HG02678 (cell line): ENCODE results near the gene LRRC26.

Experiments
- ATAC-seq: cut with Tn5 transposase; IDR thresholded peaks from one replicate; pipeline ENCODE4 v1.9.1; 2021; ENCODE audit warnings: mild to moderate bottlenecking, moderate library complexity; ENCODE audit not compliant: unreplicated experiment

The LRRC26 gene

DNA sequence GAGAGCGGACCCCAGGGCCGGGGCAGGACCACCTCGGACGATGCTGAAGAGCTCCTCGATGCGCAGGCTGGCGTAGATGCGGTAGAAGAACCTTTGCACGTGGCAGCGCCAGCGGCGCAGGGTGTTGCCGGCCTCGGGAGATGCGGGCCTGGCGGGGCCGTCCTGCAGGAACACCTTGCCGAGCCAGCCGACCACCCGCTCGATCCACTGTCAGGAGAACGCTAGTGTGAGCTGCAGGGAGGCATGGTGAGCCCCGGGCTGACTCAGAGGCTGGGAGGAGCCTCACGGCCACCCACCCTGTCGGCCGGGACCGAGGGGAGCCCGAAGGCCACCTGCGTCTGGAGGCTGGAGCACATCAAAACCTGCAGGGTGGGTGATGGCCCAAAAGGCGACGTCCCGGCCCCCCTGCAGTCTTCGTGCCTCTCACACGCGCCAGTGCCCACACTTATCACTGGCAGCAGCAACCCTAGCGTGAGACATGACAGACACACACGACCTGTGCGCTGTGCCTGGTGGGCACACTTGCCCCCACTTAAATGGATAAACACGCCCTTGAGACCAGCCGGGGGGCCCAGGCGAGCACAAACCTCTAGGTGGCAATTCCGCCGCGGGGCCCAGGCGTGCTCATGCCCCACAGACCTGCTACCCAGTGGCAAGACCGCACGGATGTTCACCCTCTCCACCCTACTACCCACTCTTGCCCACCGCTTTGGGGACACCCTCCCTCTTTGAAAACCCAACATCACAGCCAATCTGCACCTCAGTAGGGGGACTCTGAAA is 15.2 kb upstream of the LRRC26 start:
- no peak for ATAC-seq

DNA sequence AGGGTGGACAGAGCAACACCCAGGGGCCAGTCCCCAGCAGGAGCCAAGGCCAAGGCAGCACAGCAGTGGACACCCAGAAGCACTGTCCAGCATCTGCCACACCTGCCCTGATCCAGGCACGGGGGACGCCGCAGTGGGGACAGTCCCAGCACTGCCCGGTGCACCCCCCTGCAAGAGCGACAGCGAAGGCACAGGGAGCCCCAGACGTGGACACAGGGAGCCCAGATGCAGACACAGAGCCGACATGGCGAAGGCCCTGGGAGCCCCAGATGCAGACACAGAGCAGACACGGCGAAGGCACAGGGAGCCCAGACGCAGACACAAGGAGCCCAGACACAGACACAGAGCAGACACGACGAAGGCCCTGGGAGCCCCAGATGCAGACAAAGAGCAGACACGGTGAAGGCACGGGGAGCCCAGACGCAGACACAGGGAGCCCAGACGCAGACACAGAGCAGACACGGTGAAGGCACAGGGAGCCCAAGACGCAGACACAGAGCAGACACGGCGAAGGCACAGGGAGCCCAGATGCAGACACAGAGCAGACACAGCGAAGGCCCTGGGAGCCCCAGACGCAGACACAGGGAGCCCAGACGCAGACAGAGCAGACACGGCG is 14.2 kb upstream of the LRRC26 start:
- ATAC-seq = no peak

DNA sequence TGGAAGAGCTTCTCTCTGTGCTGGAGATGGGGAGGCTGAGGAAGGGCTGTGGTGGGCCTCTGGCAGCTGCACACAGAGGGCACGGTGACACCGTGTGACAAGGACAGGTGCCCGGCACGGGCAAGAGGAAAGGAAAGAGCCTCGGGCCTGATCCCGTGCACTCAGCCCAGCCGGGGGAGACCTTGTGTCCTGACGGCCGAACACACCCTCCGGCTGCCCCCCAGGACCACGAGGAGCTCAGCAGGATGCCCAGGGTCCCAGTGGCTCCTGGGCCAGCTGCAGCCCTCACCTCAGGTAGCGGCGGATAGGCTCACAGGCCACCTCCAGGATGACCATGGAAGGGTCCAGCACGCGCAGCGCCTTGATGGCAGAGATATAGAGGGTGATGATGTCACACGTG is 13.0 kb upstream of the LRRC26 start:
- ATAC-seq = no peak

DNA sequence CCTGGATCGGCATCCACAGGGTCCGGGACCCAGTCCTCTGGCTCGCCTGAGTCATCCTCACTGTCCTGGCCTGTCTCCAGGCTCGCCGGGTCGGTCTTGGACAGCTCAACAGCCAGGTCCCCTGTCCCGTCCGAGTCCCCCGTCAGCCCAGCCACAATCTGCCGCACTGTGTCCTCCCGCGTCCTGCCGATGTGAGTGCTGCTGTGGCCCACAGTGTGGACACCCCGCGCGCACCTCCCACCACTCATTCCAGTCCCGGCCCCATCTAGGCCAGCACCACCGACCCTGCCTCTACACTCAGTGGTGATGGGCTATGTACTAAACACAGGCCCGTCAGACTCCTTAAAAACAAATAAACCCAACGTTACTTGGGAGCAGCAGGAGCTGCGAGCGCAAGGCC is 11.8 kb upstream of the LRRC26 start:
- ATAC-seq = no peak

DNA sequence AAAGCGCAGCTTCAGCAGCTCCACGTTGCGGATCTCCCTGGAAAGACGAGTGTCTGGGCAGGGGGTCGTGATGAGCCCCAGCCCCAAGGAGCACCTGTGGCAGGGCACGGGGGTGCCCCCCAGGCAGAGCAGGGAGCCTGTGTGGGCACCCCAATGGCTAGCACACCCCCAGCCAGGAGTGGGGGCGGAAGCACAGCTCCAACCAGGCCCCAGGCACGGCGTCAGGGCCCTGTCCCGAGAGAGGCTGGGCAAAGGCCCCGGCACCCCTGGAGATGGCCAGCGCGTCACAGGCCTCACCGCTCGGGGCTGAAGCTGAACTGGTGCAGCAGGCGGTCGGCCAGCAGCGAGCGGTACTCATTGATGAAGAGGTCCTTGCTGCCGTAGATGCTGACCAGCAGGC is 10.6 kb upstream of the LRRC26 start:
- ATAC-seq = no peak

DNA sequence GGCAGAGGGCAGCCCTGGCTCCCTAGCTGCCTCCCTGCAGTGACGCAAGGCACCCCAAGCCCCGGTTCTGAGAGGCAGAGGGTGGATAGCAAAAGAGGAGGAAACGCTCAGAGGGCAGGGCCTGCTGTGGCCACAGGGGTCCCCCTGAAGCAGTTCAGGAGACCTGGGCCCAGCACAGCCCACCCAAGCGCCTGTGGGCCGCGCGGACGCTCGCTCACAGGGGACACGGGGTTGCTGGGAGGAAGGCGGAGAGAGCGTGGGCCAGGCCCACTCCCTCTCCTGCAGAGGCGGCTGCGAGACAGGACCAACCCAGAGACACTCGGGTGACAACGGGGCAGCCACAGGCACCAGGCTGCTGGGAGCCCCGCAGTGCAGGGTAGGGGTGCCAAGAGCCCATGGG is 9.9 kb upstream of the LRRC26 start:
- ATAC-seq = no peak

DNA sequence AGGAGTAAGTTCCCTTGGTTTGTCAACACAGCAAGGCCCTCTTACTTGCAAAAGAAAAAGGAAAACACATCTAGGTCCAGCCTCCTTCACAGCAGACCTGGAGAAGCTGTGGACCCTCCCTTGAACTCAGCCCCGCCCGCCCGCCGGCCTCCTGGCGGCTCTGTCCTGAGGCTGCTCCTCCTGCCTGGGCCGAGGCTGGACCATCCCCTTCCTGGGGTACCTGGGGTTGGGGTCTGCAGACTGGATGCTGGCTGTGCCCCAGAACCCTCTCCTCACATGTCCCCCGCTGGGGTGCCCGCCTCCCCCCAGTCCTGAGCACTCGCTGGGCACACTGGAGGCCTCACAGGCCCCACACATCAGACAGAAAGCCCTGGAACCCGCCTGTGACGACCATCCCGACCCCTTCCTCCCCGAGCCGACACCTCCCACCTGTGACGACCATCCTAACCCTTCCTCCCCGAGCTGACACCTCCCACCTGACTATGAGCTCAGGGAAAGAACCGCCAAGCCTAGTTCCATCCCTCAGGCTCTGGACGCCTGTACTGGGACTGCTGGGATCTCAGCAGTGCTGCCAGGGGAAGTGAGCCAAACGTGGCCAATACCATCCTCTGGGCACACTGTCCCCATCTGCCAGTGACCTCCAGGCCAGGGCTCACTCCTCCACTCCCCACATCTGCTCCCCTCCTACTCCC is 9.2 kb upstream of the LRRC26 start:
- no peak for ATAC-seq

- no peak for ATAC-seq
Measured at GRCh38 chr9:137178201-137178938, 8.5 kb upstream of the LRRC26 start.

- no peak for ATAC-seq
Measured at GRCh38 chr9:137176302-137177182, 6.7 kb upstream of the LRRC26 start.

DNA sequence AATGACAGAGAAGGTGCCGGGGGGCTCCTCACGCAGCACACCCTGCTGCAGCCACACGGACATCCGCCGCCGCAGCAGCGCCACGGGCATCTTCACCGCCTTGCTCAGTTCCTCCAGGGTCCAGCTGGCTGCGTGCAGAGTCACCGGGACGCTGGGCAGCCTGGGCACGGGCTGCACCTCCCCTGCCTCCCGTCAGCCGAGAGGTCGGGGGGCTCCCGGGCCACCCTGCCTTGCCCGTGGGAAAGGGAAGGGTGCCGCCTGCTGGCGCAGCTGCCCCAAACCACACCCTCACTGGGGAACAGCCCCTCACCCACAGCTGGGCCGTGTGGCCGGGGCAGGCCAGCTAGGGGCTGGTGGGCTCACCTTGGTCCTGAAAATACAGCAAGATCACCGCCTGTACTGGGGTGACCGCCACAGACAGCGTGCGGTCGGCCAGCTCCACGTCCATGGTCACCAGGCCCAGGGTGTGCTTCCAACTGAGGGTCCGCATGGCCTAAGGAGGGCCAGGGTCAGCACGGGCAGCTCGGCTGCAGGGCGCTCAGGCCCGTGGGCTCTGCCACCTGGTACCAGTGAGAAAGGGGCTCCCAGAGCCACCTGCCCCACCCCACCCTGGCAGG is 5.6 kb upstream of the LRRC26 start:
- no peak for ATAC-seq

DNA sequence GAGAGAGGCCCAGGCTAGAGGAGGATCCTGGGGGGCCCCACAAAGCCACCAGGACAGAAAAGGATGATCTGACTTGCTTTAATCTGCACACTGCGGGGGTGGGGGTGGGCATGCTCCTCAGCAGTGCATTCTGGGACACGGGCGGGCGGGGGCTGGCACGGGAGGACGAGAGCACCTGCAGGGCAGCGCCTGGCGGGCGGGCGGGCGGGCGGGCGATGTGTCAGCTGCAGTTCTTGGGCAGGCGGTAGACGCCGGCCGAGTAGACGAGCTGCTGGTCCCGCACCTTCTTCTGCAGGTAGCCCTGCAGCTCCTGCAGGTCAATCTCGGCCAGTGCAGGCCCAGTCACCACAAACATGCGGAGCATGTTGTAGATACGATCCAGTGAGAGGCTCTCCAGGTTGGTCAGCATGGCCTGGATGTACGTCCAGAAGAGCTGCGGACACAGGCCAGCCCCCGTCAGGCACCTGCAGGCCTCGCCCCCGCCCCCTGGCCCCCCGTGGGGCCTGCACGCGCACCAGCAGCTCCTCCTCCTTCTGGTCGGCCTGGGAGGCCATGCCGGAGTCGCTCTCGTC is 5.0 kb upstream of the LRRC26 start:
- ATAC-seq = no peak

DNA sequence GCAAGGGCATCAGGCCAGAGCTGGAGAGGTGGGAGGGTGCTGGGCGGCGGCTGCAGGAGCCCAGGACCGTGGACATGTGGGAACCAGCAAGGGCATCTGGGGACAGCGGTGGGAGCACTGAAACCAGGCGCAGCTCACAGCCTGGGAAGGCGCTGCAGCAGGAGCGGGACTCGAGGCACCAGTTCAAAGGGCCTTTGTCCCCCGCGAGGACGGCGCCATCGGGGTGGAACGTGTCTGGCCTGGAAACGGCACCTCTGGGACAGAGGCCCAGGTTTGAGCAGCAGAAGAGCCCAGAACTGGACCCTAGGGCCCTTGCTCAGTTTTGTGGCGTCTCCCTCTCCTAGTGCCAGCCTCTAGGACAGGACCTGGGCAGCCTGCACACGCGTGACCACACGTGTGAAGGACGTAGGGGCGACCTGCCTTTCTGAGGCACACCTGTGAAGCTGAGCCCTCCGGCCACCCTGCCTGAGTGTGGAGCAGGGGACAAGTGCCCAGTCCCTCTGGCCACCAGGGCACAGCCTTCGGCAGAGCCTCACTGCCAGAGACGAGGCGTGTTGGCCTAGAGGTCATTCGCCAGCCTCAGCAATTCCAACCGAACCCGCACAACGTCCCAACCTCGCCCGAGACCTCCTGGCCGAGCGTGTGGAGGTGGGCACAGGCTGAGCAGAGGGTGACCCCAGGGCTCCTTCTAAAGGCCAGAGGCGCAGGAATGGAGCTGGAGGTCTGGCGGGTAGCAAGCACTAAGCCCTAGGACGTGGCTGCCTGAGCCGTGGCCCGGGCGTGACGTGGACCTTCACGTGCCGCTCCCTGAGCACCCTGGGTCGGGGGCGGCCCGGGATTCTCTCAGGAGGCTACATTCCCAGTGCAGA is 4.2 kb upstream of the LRRC26 start:
- ATAC-seq = no peak

GRCh38 chr9:137172901-137173795 is 3.3 kb upstream of the LRRC26 start:
- ATAC-seq = no peak

DNA sequence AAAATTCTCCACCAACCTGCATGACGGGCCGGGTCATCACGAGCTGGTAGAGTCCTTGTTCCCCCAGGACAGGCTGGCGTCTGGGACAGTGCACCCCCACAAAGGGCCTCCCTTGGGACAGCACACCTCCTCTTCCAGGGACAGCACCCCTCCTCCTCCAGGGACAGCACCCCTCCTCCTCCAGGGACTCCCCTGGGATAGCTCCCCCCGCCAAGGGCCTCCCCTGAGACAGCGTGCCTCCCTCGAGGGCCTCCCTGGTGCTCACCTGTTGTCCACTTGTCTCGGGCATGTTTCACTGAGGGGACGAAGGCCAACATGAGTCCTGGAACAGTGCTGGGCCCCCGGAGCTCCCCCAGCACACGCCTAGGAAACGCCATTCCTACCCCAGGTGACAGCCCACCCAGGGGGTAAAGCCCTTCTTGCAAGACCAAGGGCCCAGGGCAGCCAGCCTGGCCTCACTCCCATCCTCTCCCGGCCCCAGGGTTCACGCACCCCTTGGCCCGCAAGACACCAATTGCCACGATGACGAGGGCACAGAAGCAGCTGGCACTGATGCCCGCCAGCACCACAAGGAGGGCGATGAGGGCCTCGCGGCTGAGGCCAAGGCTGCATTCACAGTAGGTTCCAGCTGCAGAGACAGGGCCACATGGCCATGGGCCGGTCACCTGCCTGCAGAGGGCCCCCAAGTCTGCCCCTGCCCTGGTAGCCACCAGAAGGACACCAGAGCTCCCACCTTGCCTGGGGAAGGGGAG is 1.5 kb upstream of the LRRC26 start:
- no peak for ATAC-seq

- no peak for ATAC-seq
Measured at GRCh38 chr9:137170486-137171148, 766 bp upstream of the LRRC26 start.
